ENCODE results near the gene TRIO. TPM values are rescaled to one million over a fixed set of nuclear protein-coding genes. Genes with fewer than 3 reads are reported as not detected.
"Not testable (repeated sequence)": the region's sequence is repeated elsewhere in the genome, so short reads cannot be mapped to it uniquely, and the experiment has no call there.

The TRIO gene
- polyA plus RNA-seq (56.6 to 72.1 TPM (median 57.2 TPM) in 3 replicates), polyA minus RNA-seq (358 to 455 TPM (median 446 TPM) in 3 replicates)
- polyA plus RNA-seq (2011; ENCODE audit: low read depth) = 54.4 TPM
- polyA plus RNA-seq (2011; cell fraction: cytosol; rRNA removed) = 42.3 and 46.0 TPM in 2 replicates
- 227 and 249 TPM in 2 replicates for polyA plus RNA-seq (2011; cell fraction: nucleus; rRNA removed)
- polyA plus RNA-seq (2012; ENCODE audit: low replicate concordance) = 33.9 and 54.9 TPM in 2 replicates
- polyA minus RNA-seq (2011; cell fraction: cytosol; rRNA and poly(A)+ RNA removed) = 73.3 TPM
- 348 and 654 TPM in 2 replicates for polyA minus RNA-seq (2011; cell fraction: nucleus; rRNA and poly(A)+ RNA removed)

DNA sequence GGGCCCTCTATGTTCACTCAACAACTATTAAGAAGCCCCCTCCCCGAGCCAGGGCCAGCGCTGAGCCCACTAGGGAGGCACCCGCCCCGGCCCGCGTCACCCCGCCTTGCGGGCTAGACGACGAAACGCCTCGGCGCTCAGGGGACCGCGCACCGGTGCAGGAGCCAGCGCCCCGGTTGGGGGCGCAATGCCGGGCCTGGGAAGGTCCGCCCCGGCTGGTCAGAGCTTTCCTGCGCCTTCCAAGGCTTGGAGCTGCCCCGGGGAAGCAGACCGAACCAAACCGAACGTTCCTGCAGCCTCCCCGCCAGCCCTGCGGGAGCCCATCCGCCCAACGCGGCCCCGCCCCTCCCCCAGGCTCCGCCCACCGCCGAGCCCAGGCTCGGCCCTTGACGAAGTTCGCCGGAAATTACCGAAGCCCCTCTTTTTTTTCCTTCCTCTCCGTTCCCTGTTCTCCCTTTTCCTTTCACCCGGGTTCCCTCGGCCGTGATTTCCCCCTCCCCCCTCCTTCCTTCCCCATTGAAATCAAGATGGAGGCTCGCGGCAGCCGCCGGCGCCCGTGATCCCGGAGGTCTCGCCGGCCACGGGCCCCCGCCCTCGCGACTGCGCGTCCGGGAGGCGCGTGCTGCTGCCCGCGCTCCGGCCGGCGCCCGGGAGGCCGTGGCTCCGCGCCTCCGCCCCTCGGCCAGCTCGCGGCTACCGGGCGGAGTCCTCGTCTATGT, at the start of gene TRIO:
Gene TRIO, plus strand, starts transcription at position 516 of the 719 bp plus-strand sequence. CDS start 384 bp downstream, outside the sequence.
- peak; percentile 36 for DNase-seq (ENCODE audit: low read depth, low spot score)
- H3K27me3 ChIP-seq (ENCODE audit: control insufficient read depth, extremely low read depth, insufficient read depth, low read length) = no peaks in the 10 kb centered on the region

GRCh38 chr5:14097380-14097779, 45.8 kb upstream of the TRIO start:
- H3K27me3 ChIP-seq (ENCODE audit: control insufficient read depth, extremely low read depth, insufficient read depth, low read length); H3K9ac ChIP-seq (ENCODE audit: control insufficient read depth, extremely low read depth, insufficient read depth, low read length); H3K9me1 ChIP-seq (ENCODE audit: control insufficient read depth, extremely low read depth, insufficient read depth, low read length); DNase-seq (ENCODE audit: low read depth, low spot score); H3K27ac ChIP-seq (ENCODE audit: control insufficient read depth, insufficient read depth, low read length); H3K79me2 ChIP-seq (ENCODE audit: control insufficient read depth, insufficient read depth, low read length); H4K20me1 ChIP-seq (ENCODE audit: control insufficient read depth, extremely low read depth, insufficient read depth, low read length); H3K9me3 ChIP-seq (ENCODE audit: control insufficient read depth, low read depth, low read length); H3K4me1 ChIP-seq (ENCODE audit: control insufficient read depth, extremely low read depth, insufficient read depth, low read length); H3K36me3 ChIP-seq (ENCODE audit: control insufficient read depth in 2 of 2, extremely low read depth in 1 of 2, insufficient read depth in 2 of 2, low read length in 2 of 2); H3K4me3 ChIP-seq (ENCODE audit: control insufficient read depth in 2 of 3, extremely low read depth in 1 of 3, insufficient read depth in 2 of 3, low read depth in 1 of 3, low read length in 3 of 3); H3K4me2 ChIP-seq (ENCODE audit: control insufficient read depth, extremely low read depth, insufficient read depth, low read depth, low read length); FAIRE-seq; dilution Hi-C loops (cut with MboI; ENCODE audit: extremely low pct_ligation_motif_present, low sequenced_read_pairs); H2AFZ ChIP-seq (ENCODE audit: control insufficient read depth, low read length): not testable (repeated sequence)

More for the DNA sequence above, at the start of gene TRIO:
- peaks cover 3% of the 10 kb centered on the region for H3K9me1 ChIP-seq (ENCODE audit: control insufficient read depth, extremely low read depth, insufficient read depth, low read length)
- FAIRE-seq = no peak
- H4K20me1 ChIP-seq (ENCODE audit: control insufficient read depth, extremely low read depth, insufficient read depth, low read length) = peaks cover 22% of the 10 kb centered on the region
- H3K9me3 ChIP-seq (ENCODE audit: control insufficient read depth, low read depth, low read length) = no peaks in the 10 kb centered on the region
- H3K9ac ChIP-seq (ENCODE audit: control insufficient read depth, extremely low read depth, insufficient read depth, low read length) = peak within 1 kb of the TSS; percentile 94
- H3K36me3 ChIP-seq (ENCODE audit: control insufficient read depth in 2 of 2, extremely low read depth in 1 of 2, insufficient read depth in 2 of 2, low read length in 2 of 2) = no peaks in the 10 kb centered on the region
- dilution Hi-C loops (cut with MboI; ENCODE audit: extremely low pct_ligation_motif_present, low sequenced_read_pairs) = no loop called here
- peak within 1 kb of the TSS; percentile 90 for H3K27ac ChIP-seq (ENCODE audit: control insufficient read depth, insufficient read depth, low read length)
- peak within 1 kb of the TSS; percentile 89 to 95 (median 94) for H3K4me3 ChIP-seq (ENCODE audit: control insufficient read depth in 2 of 3, extremely low read depth in 1 of 3, insufficient read depth in 2 of 3, low read depth in 1 of 3, low read length in 3 of 3)
- H2AFZ ChIP-seq (ENCODE audit: control insufficient read depth, low read length) = peak within 1 kb of the TSS; percentile 62
- H3K4me2 ChIP-seq (ENCODE audit: control insufficient read depth, extremely low read depth, insufficient read depth, low read depth, low read length) = peak within 1 kb of the TSS; percentile 90
- peaks cover 44% of the 10 kb centered on the region for H3K79me2 ChIP-seq (ENCODE audit: control insufficient read depth, insufficient read depth, low read length)
- H3K4me1 ChIP-seq (ENCODE audit: control insufficient read depth, extremely low read depth, insufficient read depth, low read length) = peaks cover 22% of the 10 kb centered on the region
- TF ChIP-seq EZH2 (IDR thresholded peaks at IDR 0.05; ENCODE audit: low read length) = no peak
- peak in 2 of 3 experiments; percentile 32 to 66 for TF ChIP-seq CTCF (optimal IDR thresholded peaks at IDR 0.05 in 1 of 3, IDR thresholded peaks at IDR 0.05 in 1 of 3, conservative IDR thresholded peaks at IDR 0.05 in 1 of 3; ENCODE audit: extremely low read depth in 1 of 3, insufficient read depth in 2 of 3, low read length in 3 of 3)

Measured in keratinocyte (primary cell).